ENCODE measurements around the gene UCHL3.

The UCHL3 gene

DNA sequence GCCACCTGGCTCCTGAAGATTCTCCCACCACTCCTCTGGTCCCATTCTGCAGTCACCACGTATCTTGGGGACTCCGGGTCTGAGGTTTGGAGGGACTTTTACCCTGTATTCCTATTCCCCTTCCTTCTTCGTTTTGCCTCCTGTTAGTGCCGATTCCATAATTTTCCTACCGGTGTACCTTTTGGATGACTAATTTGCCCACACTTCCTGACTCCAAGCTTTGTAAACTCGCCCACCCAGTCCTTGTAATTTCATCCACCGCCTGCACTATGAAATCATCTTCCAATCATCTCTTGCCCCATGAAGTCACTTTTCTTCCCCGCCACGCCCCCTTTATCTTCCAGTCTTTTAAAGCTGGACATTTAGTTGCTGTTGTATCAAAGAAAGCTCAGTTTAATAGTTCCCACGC is 572 bp downstream of the UCHL3 start:
- Histone ChIP-seq H3K36me3 (ENCODE audit: insufficient read depth, low read length) (peaks cover 17% of the 10 kb centered on the region), H3K4me1 (ENCODE audit: insufficient read depth, low read length) (peaks cover 6% of the 10 kb centered on the region; the same call in 1 of the 2 replicates), H3K4me3 (ENCODE audit: low read length) (peak overlapping the region; percentile 97), H3K27ac (ENCODE audit: low read depth, low read length) (no peak overlapping the region), H3K9ac (ENCODE audit: low read depth, low read length) (peak overlapping the region; percentile 99), H3K27me3 (ENCODE audit: insufficient read depth, low read length) (0 out of 2 replicates have a peak, but pooled peaks cover 3% of the 10 kb centered on the region), H3K9me3 (ENCODE audit: insufficient read depth, low read depth, low read length) (no peaks in the 10 kb centered on the region)
- 5% methylated on average over 10 of the region's 10 CpGs for WGBS

DNA sequence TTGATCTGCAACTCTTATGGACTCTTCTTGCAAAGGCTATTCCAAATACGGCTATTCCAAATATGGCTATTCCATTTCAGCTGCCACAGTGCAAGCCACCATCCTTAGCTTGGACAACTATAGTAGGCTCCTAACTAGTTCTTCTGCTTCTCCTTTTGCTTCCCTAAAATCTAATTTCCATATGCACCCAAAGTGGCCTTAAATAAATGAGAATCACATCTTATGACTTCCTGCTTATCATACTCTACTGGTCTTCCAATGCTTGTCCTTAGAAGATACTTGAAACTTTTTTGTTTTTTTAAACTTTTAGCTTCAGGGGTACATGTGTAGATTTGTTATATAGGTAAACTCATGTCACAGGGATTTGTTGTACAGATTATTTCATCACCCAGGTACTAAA is 4.9 kb downstream of the UCHL3 start:
- H3K9me3 ChIP-seq (ENCODE audit: insufficient read depth, low read depth, low read length), result no peaks in the 10 kb centered on the region
- H3K9ac ChIP-seq (ENCODE audit: low read depth, low read length), result no peak overlapping the region
- no peak overlapping the region for H3K4me3 ChIP-seq (ENCODE audit: low read length)
- 96% methylated on average over 1 of the region's 1 CpG for WGBS
- H3K27me3 ChIP-seq (ENCODE audit: insufficient read depth, low read length), result no peaks in the 10 kb centered on the region
- no peaks in the 10 kb centered on the region for H3K4me1 ChIP-seq (ENCODE audit: insufficient read depth, low read length)
- no peak overlapping the region for H3K27ac ChIP-seq (ENCODE audit: low read depth, low read length)
- peaks cover 23% of the 10 kb centered on the region for H3K36me3 ChIP-seq (ENCODE audit: insufficient read depth, low read length)

DNA sequence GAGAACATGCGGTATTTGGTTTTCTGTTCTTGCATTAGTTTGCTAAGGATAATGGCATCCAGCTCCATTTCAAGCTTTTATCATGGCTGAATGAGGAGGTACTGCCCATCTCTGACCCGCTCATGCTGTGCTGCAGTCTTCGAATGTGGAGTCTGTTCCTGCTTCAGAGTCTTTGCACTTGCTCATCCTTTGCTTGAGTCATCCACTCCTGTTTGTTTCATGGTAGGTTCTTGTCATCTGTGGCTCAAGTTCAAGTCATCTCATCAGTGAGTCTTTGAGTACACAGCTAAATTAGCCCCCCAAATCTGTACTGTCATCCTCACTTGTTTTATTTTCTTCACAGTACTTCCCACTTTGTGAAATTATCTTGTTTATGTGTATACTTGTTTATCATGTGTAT is 5.4 kb downstream of the UCHL3 start:
- Histone ChIP-seq H3K9me3 (ENCODE audit: insufficient read depth, low read depth, low read length) (no peaks in the 10 kb centered on the region), H3K4me3 (ENCODE audit: low read length) (no peak overlapping the region), H3K4me1 (ENCODE audit: insufficient read depth, low read length) (no peaks in the 10 kb centered on the region), H3K9ac (ENCODE audit: low read depth, low read length) (no peak overlapping the region), H3K27me3 (ENCODE audit: insufficient read depth, low read length) (no peaks in the 10 kb centered on the region), H3K36me3 (ENCODE audit: insufficient read depth, low read length) (peaks cover 23% of the 10 kb centered on the region), H3K27ac (ENCODE audit: low read depth, low read length) (no peak overlapping the region)
- WGBS, result over 99% methylated on average over 3 of the region's 3 CpGs

DNA sequence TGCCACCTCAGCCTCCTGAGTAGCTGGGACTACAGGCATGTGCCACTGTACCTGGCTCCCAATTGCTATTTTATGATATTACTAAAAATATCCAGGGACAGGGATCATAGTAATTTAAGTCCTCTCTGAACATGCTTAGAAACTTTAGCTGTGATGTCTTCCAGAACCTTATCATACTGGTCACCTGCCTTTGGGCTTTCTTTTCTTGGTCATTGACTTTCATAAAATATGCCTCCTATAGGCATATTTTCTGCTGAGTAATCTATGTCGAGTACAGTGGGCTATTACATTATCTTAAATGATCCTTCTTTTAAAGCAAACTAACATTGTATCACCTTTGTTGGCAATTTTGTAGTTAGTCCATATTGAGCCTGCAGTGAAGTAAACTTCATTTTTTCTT is 6.2 kb downstream of the UCHL3 start:
- H3K4me3 ChIP-seq (ENCODE audit: low read length), result no peak overlapping the region
- H3K9ac ChIP-seq (ENCODE audit: low read depth, low read length), result no peak overlapping the region
- H3K9me3 ChIP-seq (ENCODE audit: insufficient read depth, low read depth, low read length), result no peaks in the 10 kb centered on the region
- H3K27ac ChIP-seq (ENCODE audit: low read depth, low read length), result no peak overlapping the region
- 86% methylated on average over 1 of the region's 1 CpG for WGBS
- no peaks in the 10 kb centered on the region for H3K4me1 ChIP-seq (ENCODE audit: insufficient read depth, low read length)
- peaks cover 31% of the 10 kb centered on the region for H3K36me3 ChIP-seq (ENCODE audit: insufficient read depth, low read length)
- H3K27me3 ChIP-seq (ENCODE audit: insufficient read depth, low read length), result no peaks in the 10 kb centered on the region

DNA sequence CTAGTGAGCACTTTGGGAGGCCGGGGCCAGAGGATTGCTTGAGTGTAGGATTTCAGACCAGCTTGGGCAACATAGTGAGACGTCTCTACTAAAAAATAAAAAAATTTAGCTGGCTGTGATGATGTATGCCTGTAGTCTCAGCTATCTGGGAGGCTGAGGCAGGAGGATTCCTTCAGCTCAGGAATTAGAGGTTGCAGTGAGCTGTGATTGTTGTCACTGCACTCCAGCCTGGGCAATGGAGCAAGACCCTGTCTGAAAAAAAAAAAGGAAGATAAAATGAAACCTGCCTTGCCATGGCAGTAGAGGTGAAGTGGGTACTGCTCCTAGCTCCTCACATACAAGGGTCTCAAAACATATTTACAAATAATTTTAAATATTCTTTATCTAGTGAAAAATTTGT is 7.4 kb downstream of the UCHL3 start:
- no peak overlapping the region for H3K4me3 ChIP-seq (ENCODE audit: low read length)
- no peaks in the 10 kb centered on the region for H3K4me1 ChIP-seq (ENCODE audit: insufficient read depth, low read length)
- no peaks in the 10 kb centered on the region for H3K9me3 ChIP-seq (ENCODE audit: insufficient read depth, low read depth, low read length)
- H3K27me3 ChIP-seq (ENCODE audit: insufficient read depth, low read length), result no peaks in the 10 kb centered on the region
- peaks cover 41% of the 10 kb centered on the region for H3K36me3 ChIP-seq (ENCODE audit: insufficient read depth, low read length)
- H3K27ac ChIP-seq (ENCODE audit: low read depth, low read length), result no peak overlapping the region
- H3K9ac ChIP-seq (ENCODE audit: low read depth, low read length), result no peak overlapping the region
- WGBS, result 87% methylated on average over 2 of the region's 2 CpGs

DNA sequence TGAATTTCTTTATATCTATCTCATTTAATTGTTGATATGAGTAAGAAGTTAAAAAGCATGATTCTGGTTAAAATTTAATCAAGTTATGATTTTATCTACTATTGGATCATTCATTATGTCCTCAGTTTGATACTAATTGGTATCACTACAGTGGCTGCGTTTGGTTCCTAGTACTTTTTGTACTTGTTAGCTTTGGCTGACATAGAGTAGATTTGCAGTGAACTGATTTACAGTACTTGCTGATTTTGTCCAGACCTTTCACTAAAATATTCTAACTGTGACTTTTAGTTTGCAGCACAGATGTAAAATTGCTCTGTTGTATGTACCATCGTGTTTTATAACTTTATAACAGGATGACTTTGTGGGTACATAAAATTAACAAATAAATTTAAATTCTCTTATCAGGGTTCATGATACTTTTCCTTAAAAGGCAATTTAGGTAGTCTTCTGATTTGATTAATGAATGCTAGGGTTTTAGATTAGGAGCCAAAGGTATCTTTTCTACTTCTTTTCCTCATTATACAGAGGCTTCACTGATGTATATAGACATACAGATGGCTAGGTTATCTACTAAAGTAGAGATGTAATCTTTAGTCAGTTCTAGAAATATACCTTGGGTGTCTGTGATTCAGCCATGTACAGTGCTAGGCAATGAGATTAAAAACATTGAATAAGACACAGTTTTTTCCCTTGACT is 8.7 kb downstream of the UCHL3 start:
- Histone ChIP-seq H3K4me3 (ENCODE audit: low read length) (no peak overlapping the region), H3K9me3 (ENCODE audit: insufficient read depth, low read depth, low read length) (no peaks in the 10 kb centered on the region), H3K9ac (ENCODE audit: low read depth, low read length) (no peak overlapping the region), H3K4me1 (ENCODE audit: insufficient read depth, low read length) (no peaks in the 10 kb centered on the region), H3K36me3 (ENCODE audit: insufficient read depth, low read length) (peaks cover 54% of the 10 kb centered on the region), H3K27ac (ENCODE audit: low read depth, low read length) (no peak overlapping the region), H3K27me3 (ENCODE audit: insufficient read depth, low read length) (no peaks in the 10 kb centered on the region)
- WGBS, result 100% methylated on average over 1 of the region's 2 CpGs

DNA sequence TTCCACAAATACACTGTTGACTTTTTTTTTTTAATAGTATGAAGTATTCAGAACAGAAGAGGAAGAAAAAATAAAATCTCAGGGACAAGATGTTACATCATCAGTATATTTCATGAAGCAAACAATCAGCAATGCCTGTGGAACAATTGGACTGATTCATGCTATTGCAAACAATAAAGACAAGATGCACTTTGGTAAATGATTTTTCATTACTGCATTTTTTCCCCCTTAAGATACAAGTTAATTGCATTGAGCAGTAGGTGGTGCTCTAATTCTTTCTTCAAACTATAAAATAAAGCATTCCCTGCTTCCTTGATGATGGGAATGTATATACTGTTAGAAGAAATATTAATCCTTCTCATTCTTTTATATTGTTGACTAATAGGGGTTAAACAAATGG is 17.1 kb downstream of the UCHL3 start:
- peaks cover 64% of the 10 kb centered on the region for H3K36me3 ChIP-seq (ENCODE audit: insufficient read depth, low read length)
- no peak overlapping the region for H3K27ac ChIP-seq (ENCODE audit: low read depth, low read length)

DNA sequence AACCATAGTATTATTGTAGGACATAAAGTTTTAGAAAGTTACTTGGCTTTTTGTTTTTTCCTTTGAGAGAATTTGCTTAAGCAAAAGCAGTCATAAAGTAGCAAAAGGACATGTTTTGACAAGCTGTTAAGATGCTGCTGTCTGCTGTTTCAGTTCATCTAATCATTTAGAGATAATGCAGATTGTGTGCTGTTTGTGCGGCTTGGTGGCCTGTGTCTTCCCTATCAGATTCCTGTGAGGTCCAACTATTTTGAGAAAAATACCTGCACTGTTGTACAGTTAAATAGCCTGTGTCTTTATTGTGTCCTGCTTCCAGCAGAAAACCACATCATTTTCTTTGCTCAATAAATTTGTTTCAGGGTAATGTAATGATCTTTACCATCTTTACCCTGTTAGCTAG is 20.0 kb downstream of the UCHL3 start:
- Histone ChIP-seq H3K9ac (ENCODE audit: low read depth, low read length) (no peak overlapping the region), H3K27ac (ENCODE audit: low read depth, low read length) (no peak overlapping the region), H3K36me3 (ENCODE audit: insufficient read depth, low read length) (peaks cover 66% of the 10 kb centered on the region), H3K4me1 (ENCODE audit: insufficient read depth, low read length) (no peaks in the 10 kb centered on the region), H3K9me3 (ENCODE audit: insufficient read depth, low read depth, low read length) (no peaks in the 10 kb centered on the region), H3K4me3 (ENCODE audit: low read length) (no peak overlapping the region), H3K27me3 (ENCODE audit: insufficient read depth, low read length) (no peaks in the 10 kb centered on the region)
- WGBS, result 94% methylated on average over 1 of the region's 1 CpG

More for the DNA sequence above, 17.1 kb downstream of the UCHL3 start:
- H3K4me1 ChIP-seq (ENCODE audit: insufficient read depth, low read length), result no peaks in the 10 kb centered on the region
- H3K4me3 ChIP-seq (ENCODE audit: low read length), result no peak overlapping the region
- no peaks in the 10 kb centered on the region for H3K9me3 ChIP-seq (ENCODE audit: insufficient read depth, low read depth, low read length)
- no peaks in the 10 kb centered on the region for H3K27me3 ChIP-seq (ENCODE audit: insufficient read depth, low read length)
- H3K9ac ChIP-seq (ENCODE audit: low read depth, low read length), result no peak overlapping the region

DNA sequence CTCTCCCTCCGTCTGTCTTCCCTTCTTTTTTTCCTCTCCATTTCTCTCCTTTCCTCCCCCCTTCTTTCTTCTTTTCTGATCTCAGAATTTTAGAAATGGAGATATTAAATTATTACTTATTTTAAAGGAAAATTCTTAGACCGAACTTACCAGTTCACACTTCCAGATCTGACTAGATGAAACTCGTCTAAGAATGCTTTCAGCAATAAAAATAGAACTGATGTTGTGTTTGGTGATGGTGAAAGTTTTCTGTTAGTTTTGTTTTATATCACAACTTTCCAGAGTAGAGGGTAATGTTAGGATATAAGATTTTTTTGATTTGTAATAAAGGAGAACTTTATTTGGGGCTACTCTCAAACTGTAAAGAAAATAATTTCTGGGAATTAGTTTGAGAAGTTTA is 29.9 kb downstream of the UCHL3 start:
- no peak overlapping the region for H3K27ac ChIP-seq (ENCODE audit: low read depth, low read length)
- H3K9ac ChIP-seq (ENCODE audit: low read depth, low read length), result no peak overlapping the region
- H3K4me3 ChIP-seq (ENCODE audit: low read length), result no peak overlapping the region
- H3K36me3 ChIP-seq (ENCODE audit: insufficient read depth, low read length), result peaks cover 15% of the 10 kb centered on the region; the same call in 1 of the 2 replicates
- H3K27me3 ChIP-seq (ENCODE audit: insufficient read depth, low read length), result no peaks in the 10 kb centered on the region
- no peaks in the 10 kb centered on the region for H3K4me1 ChIP-seq (ENCODE audit: insufficient read depth, low read length)
- 96% methylated on average over 2 of the region's 3 CpGs for WGBS
- H3K9me3 ChIP-seq (ENCODE audit: insufficient read depth, low read depth, low read length), result peaks cover 13% of the 10 kb centered on the region; the same call in 1 of the 2 replicates

DNA sequence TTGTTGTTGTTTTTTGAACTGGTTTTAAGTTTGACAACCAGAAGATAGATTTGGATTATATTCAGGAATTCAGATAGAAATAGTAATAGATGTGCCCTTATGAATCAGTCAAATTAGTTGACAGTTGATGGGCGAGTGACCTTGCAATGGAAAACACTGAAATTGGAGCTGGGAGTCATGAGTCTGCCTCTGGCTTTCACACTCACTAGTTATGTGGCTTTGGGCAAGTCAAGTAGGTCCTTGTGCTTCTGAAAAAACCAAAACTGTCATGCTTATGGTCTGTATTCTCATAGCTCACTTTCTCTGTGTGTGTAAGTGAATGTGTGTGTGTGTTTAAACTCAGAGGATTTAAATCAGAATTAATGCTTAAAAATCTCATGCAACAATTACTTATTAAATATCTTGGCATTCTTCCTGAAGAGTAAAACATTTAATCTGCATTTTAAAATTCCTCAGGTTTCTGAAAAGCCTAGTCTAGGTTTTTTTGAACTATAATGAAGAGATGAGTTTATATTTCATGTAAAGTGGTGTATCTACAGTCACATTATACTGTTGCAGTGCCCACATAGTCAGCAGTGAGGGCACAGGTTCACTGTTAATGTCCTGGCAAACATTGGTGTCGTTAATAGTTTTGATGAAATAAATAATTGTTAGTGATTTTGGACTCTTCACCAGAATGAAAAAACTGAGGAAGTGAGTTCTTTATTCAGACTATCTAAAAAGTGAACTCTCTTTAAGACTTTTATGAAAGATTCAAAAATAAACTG is 32.5 kb downstream of the UCHL3 start:
- H3K27me3 ChIP-seq (ENCODE audit: insufficient read depth, low read length), result no peaks in the 10 kb centered on the region
- 95% methylated on average over 2 of the region's 2 CpGs for WGBS
- no peak overlapping the region for H3K4me3 ChIP-seq (ENCODE audit: low read length)
- H3K4me1 ChIP-seq (ENCODE audit: insufficient read depth, low read length), result peaks cover 1% of the 10 kb centered on the region
- H3K27ac ChIP-seq (ENCODE audit: low read depth, low read length), result no peak overlapping the region
- no peak overlapping the region for H3K9ac ChIP-seq (ENCODE audit: low read depth, low read length)
- H3K9me3 ChIP-seq (ENCODE audit: insufficient read depth, low read depth, low read length), result peaks cover 15% of the 10 kb centered on the region; the same call in 1 of the 2 replicates
- H3K36me3 ChIP-seq (ENCODE audit: insufficient read depth, low read length), result 0 out of 2 replicates have a peak, but pooled peaks cover 9% of the 10 kb centered on the region

DNA sequence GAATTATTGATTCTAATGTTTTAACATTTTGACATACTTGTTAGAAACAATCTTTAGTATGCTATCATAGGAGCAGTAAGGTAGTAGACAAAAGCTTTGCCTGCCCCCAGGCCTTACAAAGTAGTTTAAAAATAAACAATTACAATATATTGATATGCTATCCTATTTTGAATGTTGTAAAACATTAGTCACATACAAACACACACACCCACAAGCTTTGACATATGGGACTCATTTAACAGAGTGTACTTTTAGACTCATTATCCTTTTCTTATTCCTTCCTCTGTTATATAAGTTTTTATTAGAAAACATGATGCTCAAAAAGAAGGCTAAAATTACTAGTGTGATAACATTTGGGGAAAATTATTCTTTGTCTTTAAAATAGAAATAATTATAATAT is 33.5 kb downstream of the UCHL3 start:
- H3K4me3 ChIP-seq (ENCODE audit: low read length), result no peak overlapping the region
- H3K36me3 ChIP-seq (ENCODE audit: insufficient read depth, low read length), result 0 out of 2 replicates have a peak, but pooled peaks cover 9% of the 10 kb centered on the region

More for the DNA sequence above, 33.5 kb downstream of the UCHL3 start:
- H3K27ac ChIP-seq (ENCODE audit: low read depth, low read length), result no peak overlapping the region
- peaks cover 15% of the 10 kb centered on the region; the same call in 1 of the 2 replicates for H3K9me3 ChIP-seq (ENCODE audit: insufficient read depth, low read depth, low read length)
- H3K4me1 ChIP-seq (ENCODE audit: insufficient read depth, low read length), result peaks cover 10% of the 10 kb centered on the region
- no peaks in the 10 kb centered on the region for H3K27me3 ChIP-seq (ENCODE audit: insufficient read depth, low read length)
- H3K9ac ChIP-seq (ENCODE audit: low read depth, low read length), result no peak overlapping the region
